Activated CD4-positive, alpha-beta memory T cell treated with anti-CD3 and anti-CD28 coated beads for 36 hours (primary cell): ENCODE results near the gene TIMP4. TPM values are rescaled to one million over a fixed set of nuclear protein-coding genes. Genes with fewer than 3 reads are reported as not detected.

Experiments
- CTCF ChIA-PET: fragments of 350-600 bp; sonication (Branson Sonifier 250); formaldehyde crosslinking; loops from one replicate; lab custom pipeline; 2021; ENCODE audit warnings: antibody characterized with exemption, inconsistent platforms; lab: Charles Lee
- POLR2A ChIA-PET: fragments of 350-600 bp; sonication (Branson Sonifier 250); formaldehyde crosslinking; loops from one replicate; lab custom pipeline; 2021; ENCODE audit warnings: antibody characterized with exemption; lab: Charles Lee
- DNase-seq: peaks from one replicate; pipeline ENCODE4 v3.0.0-alpha.2; 2020
- H3K27ac Mint-ChIP-seq: one replicate; pipeline ENCODE4 v1.8.0; 2021; ENCODE audit warnings: mixed read lengths
- H3K27me3 Mint-ChIP-seq: one replicate; pipeline ENCODE4 v1.8.0; 2021; ENCODE audit warnings: mixed read lengths
- H3K36me3 Mint-ChIP-seq: one replicate; pipeline ENCODE4 v1.8.0; 2021; ENCODE audit warnings: mixed read lengths
- H3K4me1 Mint-ChIP-seq: one replicate; pipeline ENCODE4 v1.8.0; 2021; ENCODE audit warnings: low read depth, mixed read lengths
- H3K4me3 Mint-ChIP-seq: one replicate; pipeline ENCODE4 v1.8.0; 2021; ENCODE audit warnings: mild to moderate bottlenecking, mixed read lengths
- H3K9me3 Mint-ChIP-seq: one replicate; pipeline ENCODE4 v1.8.0; 2021; ENCODE audit warnings: mixed read lengths
- intact Hi-C: fragments of 100-400 bp; cut with micrococcal nuclease; formaldehyde crosslinking; loops from one replicate; pipeline ENCODE4 v1.15.1; 2023
- total RNA-seq, 2 experiments: library from RNA; stranded (reverse); gene quantifications; one replicate each; pipeline ENCODE4 v1.2.3, GENCODE V29; 2021

TIMP4 gene
- total RNA-seq, 2 experiments from 2014 or later, result 0.36 to 0.50 TPM

DNA sequence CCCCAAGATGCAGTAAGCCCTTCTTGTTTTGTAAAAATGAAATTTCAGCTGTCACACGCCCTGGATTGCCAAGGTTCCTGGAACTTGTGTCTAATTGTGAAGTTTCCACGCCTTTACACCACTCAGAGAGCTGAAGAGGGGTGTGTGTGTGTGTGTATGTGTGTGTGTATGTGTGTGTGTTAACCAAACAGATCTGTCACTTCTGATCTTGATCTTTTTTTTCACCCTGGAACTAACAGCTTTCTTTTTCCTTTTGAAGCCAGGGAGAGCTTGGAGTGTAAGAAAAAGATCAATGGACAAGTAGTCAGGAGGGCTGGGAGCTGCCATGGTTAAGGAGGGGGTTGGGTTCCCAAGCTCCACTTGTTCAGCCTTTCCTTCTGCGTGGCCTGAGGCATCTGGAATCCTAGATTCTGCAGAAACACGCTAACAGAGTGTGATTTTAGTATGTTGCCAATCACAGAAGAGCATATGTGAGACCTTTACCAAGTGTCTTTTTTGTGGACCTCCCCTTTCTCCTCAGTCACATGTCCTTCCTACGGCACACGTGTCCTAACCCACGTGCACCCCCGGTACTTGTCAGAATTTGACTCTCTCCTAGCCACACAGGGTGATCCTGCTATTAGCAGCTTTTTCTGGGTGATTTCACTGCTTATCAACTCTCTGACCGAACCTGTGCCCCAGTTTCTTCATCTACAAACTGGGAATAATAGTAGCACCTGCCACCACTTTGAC lies 11.5 kb downstream of the TIMP4 start:
- intact Hi-C loops, result no loop called here
- no peak for DNase-seq
- no peaks in the 10 kb centered on the region for H3K36me3 Mint-ChIP-seq
- POLR2A ChIA-PET, result interaction anchor here (0.7 kb wide), 1 partner anchor 254 kb away, joined by 3 read pairs; no protein-coding TSS in a partner anchor
- no peak overlapping the region for H3K4me3 Mint-ChIP-seq
- H3K27ac Mint-ChIP-seq, result no peak overlapping the region
- CTCF ChIA-PET, result no interaction called here
- H3K27me3 Mint-ChIP-seq, result peaks cover 2% of the 10 kb centered on the region
- no peaks in the 10 kb centered on the region for H3K9me3 Mint-ChIP-seq
- H3K4me1 Mint-ChIP-seq, result no peaks in the 10 kb centered on the region

DNA sequence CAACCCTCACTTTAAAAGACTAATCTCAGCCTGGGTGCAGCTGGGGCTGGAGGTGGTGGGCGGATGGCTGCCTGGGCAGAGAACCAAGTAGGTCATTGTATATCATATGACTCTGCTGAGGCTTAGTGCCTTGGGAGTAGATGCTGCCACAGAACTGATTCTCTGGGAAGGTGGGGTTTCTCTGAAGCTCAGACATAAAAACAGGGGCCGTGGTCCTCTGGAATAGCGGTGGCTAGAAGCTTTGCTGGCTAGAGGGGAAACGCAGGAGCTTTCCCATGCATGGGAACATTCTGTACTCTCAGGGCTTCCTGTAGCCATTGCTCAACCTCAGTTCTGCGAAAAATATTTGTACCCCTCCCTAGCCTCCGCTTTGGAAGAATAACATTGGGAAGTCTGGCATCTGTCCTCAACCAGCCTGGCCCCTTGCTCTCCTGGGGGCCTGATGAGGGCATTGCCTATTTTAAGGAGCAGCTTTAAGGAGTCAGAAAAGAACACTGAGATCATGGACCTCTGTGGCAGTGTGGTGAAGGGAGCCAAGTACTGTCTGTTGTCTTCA lies 14.7 kb downstream of the TIMP4 start:
- H3K27ac Mint-ChIP-seq, result no peak overlapping the region
- H3K36me3 Mint-ChIP-seq, result no peaks in the 10 kb centered on the region
- intact Hi-C loops, result no loop called here
- DNase-seq, result no peak
- ChIA-PET POLR2A (no interaction called here), CTCF (interaction anchor here (0.8 to 1.3 kb wide), 3 partner anchors 9 to 33 kb away, joined by 3 to 5 read pairs (median 3); no protein-coding TSS in a partner anchor)
- peaks cover 2% of the 10 kb centered on the region for H3K27me3 Mint-ChIP-seq
- no peaks in the 10 kb centered on the region for H3K9me3 Mint-ChIP-seq
- H3K4me1 Mint-ChIP-seq, result no peaks in the 10 kb centered on the region
- no peak overlapping the region for H3K4me3 Mint-ChIP-seq

DNA sequence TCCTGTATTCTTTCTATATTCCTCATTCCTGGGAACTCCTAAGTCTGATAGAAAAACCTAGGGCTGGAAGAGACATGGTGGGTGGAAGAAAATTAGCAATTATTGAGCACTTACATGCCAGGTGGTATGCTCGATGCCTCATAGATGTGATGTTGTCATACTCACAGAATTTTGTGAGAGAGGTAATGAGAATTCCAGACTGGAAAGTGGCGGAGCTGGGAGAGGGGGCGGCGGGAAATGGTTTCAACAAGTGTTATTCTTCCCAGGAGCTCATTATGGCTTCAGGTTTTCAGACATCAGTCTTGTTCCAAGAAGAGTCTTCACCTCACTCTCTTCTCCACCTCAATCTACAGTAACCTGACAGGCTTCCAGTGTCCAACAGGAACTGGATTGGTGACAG lies 16.2 kb downstream of the TIMP4 start:
- no peaks in the 10 kb centered on the region for H3K27me3 Mint-ChIP-seq
- H3K4me3 Mint-ChIP-seq, result no peak overlapping the region
- CTCF ChIA-PET, result interaction anchor here (0.7 to 12.1 kb wide), 4 partner anchors 11 to 335 kb away, joined by 3 to 274 read pairs (median 4); no protein-coding TSS in a partner anchor
- H3K9me3 Mint-ChIP-seq, result no peaks in the 10 kb centered on the region
- no peaks in the 10 kb centered on the region for H3K4me1 Mint-ChIP-seq
- intact Hi-C loops, result no loop called here
- H3K27ac Mint-ChIP-seq, result no peak overlapping the region
- no peaks in the 10 kb centered on the region for H3K36me3 Mint-ChIP-seq
- POLR2A ChIA-PET, result no interaction called here
- DNase-seq, result no peak

DNA sequence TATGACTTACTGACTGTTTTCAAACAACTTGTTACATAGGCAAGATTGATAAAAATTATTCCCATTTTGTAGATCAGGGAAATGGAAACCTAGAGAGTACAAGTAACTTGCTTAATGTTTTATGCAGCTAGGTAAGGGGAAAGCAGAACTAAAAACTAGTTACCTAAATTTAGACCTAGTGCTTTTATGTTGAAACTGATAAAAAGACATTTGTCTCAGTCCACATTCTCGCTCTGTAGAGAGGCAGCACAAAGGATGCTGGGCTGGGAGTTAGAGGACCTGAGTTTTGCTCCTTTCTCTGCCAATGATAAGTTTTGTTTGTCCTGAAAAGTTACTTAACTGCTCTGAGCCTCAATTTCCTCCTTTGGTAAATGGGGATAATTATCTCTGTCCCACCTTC lies 17.4 kb downstream of the TIMP4 start:
- ChIA-PET CTCF (interaction anchor here (1.4 to 12.1 kb wide), 2 partner anchors 10 to 336 kb away, joined by 4 to 274 read pairs; no protein-coding TSS in a partner anchor), POLR2A (no interaction called here)
- Mint-ChIP-seq H3K27ac (no peak overlapping the region), H3K36me3 (no peaks in the 10 kb centered on the region), H3K4me3 (no peak overlapping the region), H3K4me1 (no peaks in the 10 kb centered on the region), H3K27me3 (no peaks in the 10 kb centered on the region), H3K9me3 (no peaks in the 10 kb centered on the region)
- DNase-seq, result no peak
- intact Hi-C loops, result no loop called here

DNA sequence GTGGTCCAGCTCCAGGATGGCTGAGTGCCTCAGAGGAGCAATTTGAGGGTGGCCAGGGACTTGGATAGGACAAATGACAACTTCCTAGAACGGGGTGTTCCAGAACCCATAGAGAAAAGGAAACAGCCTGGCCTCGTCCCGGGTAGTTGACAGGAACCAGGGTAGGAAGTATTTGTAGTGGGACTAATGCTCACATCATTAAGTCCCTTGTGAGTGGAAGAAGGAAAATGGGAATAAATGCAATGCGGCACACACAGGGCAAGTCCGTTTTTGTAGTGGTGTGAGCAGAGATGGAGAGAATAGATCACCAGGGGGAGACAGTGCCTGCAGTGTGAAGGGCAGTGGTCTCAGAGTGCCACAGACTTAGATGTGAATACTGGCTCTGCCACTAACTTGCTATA lies 19.6 kb downstream of the TIMP4 start:
- ChIA-PET CTCF (interaction anchor here (1.3 to 12.1 kb wide), 5 partner anchors 37 to 345 kb away, joined by 4 to 274 read pairs (median 19); partner anchors contain the start of gene TSEN2), POLR2A (no interaction called here)

DNA sequence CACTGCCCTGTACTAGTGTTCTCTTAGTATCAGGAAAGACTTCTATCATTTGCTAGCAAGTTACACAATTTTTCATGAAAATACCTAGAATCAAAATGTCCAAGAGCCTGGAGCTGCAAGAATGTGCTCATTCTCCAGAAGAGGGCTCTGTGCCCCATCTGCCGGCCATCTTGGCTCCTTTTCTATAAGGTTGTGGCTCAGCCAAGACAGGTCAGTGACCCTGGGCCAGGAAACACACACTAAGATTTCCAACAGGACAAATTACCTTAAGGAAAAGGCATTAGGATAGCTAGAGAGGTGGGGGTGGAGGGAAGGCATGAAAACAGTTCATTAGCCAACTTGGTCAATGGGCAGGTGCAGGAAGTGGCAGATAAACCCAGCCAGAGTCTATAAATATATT lies 20.7 kb downstream of the TIMP4 start:
- intact Hi-C loops, result loop anchor here (1.0 to 10.0 kb wide), 4 partner anchors 57 to 341 kb away; partner anchors contain the start of gene PPARG

More for the DNA sequence above, 19.6 kb downstream of the TIMP4 start:
- peak; percentile 48 for DNase-seq
- no peak overlapping the region for H3K4me3 Mint-ChIP-seq
- H3K4me1 Mint-ChIP-seq, result no peaks in the 10 kb centered on the region
- no peaks in the 10 kb centered on the region for H3K36me3 Mint-ChIP-seq
- no peaks in the 10 kb centered on the region for H3K9me3 Mint-ChIP-seq
- H3K27me3 Mint-ChIP-seq, result no peaks in the 10 kb centered on the region
- no peak overlapping the region for H3K27ac Mint-ChIP-seq
- intact Hi-C loops, result loop anchor here (1.0 to 10.0 kb wide), 4 partner anchors 37 to 206 kb away; partner anchors contain the start of gene PPARG

DNA sequence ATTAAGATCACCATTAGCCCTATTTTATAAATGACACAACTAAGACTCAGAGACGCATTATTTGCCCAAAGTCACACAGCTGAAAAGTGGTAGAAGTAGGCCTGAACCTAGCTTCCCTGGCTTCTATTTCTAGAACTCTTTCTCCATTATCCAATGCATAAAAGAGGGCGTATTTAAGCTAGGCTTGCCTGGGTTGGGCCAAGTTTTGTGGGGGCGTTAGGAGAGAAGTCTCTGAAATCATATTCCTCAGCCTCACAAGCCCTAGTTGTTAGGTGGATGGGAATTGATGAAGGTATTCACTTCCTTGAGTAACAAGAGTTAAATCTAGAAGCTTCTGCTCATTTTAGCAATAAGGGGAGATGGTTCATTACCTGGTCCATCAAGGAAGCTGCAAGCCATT lies 22.3 kb downstream of the TIMP4 start:
- H3K27me3 Mint-ChIP-seq, result peaks cover 10% of the 10 kb centered on the region
- no peak overlapping the region for H3K27ac Mint-ChIP-seq
- no peaks in the 10 kb centered on the region for H3K36me3 Mint-ChIP-seq
- ChIA-PET POLR2A (interaction anchor here (1.1 kb wide), 1 partner anchor 343 kb away, joined by 3 read pairs; no protein-coding TSS in a partner anchor), CTCF (interaction anchor here (0.9 to 12.1 kb wide), 10 partner anchors 17 to 348 kb away, joined by 3 to 274 read pairs (median 20); partner anchors contain the start of gene TSEN2)
- no peak overlapping the region for H3K4me3 Mint-ChIP-seq
- no peak for DNase-seq
- intact Hi-C loops, result loop anchor here (5.0 to 10.0 kb wide), 2 partner anchors 151 to 208 kb away; partner anchors contain the start of gene PPARG
- H3K9me3 Mint-ChIP-seq, result no peaks in the 10 kb centered on the region
- H3K4me1 Mint-ChIP-seq, result no peaks in the 10 kb centered on the region

More for the DNA sequence above, 20.7 kb downstream of the TIMP4 start:
- peak; percentile 46 for DNase-seq
- ChIA-PET POLR2A (no interaction called here), CTCF (interaction anchor here (1.2 to 12.1 kb wide), 5 partner anchors 39 to 346 kb away, joined by 3 to 274 read pairs (median 19); partner anchors contain the start of gene TSEN2)
- H3K4me3 Mint-ChIP-seq, result no peak overlapping the region
- no peaks in the 10 kb centered on the region for H3K36me3 Mint-ChIP-seq
- H3K9me3 Mint-ChIP-seq, result no peaks in the 10 kb centered on the region
- H3K4me1 Mint-ChIP-seq, result no peaks in the 10 kb centered on the region
- no peak overlapping the region for H3K27ac Mint-ChIP-seq
- H3K27me3 Mint-ChIP-seq, result no peaks in the 10 kb centered on the region

DNA sequence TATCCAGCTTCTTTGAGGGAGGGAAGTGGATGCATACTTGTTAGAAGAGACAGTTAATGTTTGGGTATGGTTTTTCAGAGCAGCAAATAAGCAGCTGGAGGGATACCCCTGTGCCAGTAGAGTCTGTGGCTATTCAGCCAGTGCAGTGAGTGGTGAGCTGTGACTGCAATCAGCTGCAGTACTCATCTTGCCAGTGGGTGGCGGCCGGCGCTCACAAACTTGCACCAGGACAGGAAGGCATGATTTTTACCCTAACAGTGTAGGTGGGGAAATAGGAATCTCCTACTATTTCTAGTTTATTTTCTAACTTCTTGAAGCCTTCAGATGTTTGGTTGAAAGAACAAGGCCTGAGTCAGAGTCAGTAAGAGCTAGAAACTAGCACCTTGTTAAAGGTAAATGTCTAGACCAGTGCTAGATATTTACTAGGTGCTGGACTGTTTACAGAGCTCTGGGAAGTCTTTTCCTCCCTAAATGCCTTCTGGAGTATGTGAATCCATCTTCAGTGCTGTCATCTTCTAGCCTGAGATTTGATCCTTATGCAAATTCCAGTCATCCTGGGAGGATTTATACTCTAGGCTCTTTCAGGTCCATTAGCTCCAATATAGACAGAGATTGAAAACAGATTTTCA lies 23.6 kb downstream of the TIMP4 start:
- H3K4me3 Mint-ChIP-seq, result no peak overlapping the region
- POLR2A ChIA-PET, result interaction anchor here (0.7 to 1.4 kb wide), 2 partner anchors 336 to 349 kb away, joined by 3 to 7 read pairs; partner anchors contain the start of gene TSEN2
- peaks cover 12% of the 10 kb centered on the region for H3K27me3 Mint-ChIP-seq
- H3K9me3 Mint-ChIP-seq, result no peaks in the 10 kb centered on the region
- peak; percentile 78 for DNase-seq
- H3K27ac Mint-ChIP-seq, result no peak overlapping the region
- CTCF ChIA-PET, result interaction anchor here (0.6 to 12.1 kb wide), 36 partner anchors 10 to 758 kb away, joined by 3 to 274 read pairs (median 4); partner anchors contain the start of gene TSEN2
- intact Hi-C loops, result loop anchor here (1.0 to 10.0 kb wide), 5 partner anchors 41 to 586 kb away; partner anchors contain the start of gene PPARG
- no peaks in the 10 kb centered on the region for H3K4me1 Mint-ChIP-seq
- H3K36me3 Mint-ChIP-seq, result no peaks in the 10 kb centered on the region

DNA sequence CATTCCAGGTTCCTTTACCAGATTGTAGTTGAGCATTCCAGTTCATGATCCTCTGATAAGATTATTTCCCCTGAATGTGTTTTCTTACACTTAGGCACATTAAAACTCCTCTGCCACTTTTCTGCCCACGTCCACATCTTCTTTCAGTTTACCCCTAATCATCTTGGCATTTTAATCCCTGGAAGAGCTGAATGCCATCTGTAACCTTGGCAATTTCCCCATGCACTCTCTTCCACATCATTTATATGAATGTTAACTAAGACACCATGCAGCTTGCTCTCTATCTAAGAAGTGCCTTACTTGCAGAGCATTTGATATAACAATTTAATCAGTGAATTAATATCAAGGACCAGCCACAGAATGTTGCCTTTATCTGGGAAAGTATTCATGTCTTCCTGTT lies 25.8 kb downstream of the TIMP4 start:
- intact Hi-C loops, result loop anchor here (10.0 kb wide), 1 partner anchor 212 kb away; no protein-coding TSS in a partner anchor
- ChIA-PET CTCF (interaction anchor here (0.6 to 12.1 kb wide), 4 partner anchors 43 to 345 kb away, joined by 3 to 274 read pairs (median 8); no protein-coding TSS in a partner anchor), POLR2A (no interaction called here)
- Mint-ChIP-seq H3K9me3 (no peaks in the 10 kb centered on the region), H3K4me3 (no peak overlapping the region), H3K27me3 (peaks cover 18% of the 10 kb centered on the region), H3K4me1 (no peaks in the 10 kb centered on the region), H3K36me3 (no peaks in the 10 kb centered on the region), H3K27ac (no peak overlapping the region)
- DNase-seq, result no peak

DNA sequence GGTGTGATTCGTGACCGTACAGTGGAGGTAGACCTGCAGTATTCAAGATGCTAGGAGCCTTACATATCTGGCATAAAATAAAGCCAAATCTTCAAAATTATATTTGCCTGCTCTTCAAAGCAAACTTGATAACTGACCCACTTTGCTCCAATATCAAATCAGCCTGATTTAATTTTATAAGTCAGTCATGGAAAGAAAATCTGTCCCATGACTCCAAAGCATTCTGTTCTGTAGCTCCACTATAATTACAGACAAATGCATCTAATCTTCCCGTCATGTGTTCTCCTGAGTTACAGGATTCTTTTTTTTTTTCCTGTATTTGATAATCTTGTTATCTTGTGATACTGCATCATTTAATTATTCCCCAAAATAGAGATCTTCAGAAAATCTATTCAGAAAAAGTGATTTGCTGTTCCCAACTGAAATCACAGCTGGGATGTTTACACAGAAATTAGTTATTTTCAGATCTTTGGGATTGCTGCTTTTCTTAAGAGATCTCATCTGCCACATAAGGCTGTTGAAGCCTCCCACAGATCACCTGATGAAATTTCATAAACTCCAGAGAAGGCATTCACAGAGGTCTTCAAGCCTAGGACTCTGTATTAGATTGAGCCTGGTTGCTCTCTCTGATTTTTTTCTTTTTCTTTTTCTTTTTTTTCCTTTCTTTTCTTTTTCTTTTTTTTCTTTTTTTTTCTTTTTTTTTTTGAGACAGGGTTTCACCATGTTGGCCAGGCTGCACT lies 27.2 kb downstream of the TIMP4 start:
- Mint-ChIP-seq H3K27me3 (peaks cover 18% of the 10 kb centered on the region), H3K36me3 (no peaks in the 10 kb centered on the region), H3K4me3 (no peak overlapping the region), H3K9me3 (no peaks in the 10 kb centered on the region), H3K27ac (no peak overlapping the region), H3K4me1 (no peaks in the 10 kb centered on the region)
- CTCF ChIA-PET, result interaction anchor here (1.4 to 12.1 kb wide), 5 partner anchors 11 to 346 kb away, joined by 3 to 274 read pairs (median 4); no protein-coding TSS in a partner anchor
- POLR2A ChIA-PET, result interaction anchor here (0.6 kb wide), 1 partner anchor 353 kb away, joined by 4 read pairs; no protein-coding TSS in a partner anchor
- no peak for DNase-seq
- intact Hi-C loops, result loop anchor here (10.0 kb wide), 1 partner anchor 213 kb away; no protein-coding TSS in a partner anchor

DNA sequence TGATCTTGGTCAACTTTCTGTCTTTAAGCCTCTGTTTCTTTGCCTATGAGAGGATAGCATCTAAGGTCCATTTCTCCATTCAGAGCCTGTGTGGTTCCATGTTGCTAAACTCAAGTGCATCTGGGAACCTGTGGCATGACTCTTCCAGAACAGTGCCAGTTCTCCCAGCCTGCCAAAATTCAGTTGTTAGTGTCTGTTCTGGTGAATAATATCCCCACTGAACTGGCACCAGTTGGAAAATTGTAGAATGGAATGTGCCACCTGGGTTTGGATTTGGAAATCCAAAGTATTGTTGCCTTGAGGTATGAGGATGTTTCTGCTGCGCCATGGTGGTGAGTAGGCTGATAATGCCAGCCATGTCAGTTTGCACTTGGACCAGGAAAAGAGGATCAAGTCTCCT lies 31.3 kb downstream of the TIMP4 start:
- Mint-ChIP-seq H3K9me3 (no peaks in the 10 kb centered on the region), H3K36me3 (no peaks in the 10 kb centered on the region), H3K27ac (no peak overlapping the region), H3K27me3 (peaks cover 19% of the 10 kb centered on the region), H3K4me1 (no peaks in the 10 kb centered on the region), H3K4me3 (no peak overlapping the region)
- CTCF ChIA-PET, result interaction anchor here (1.2 kb wide), 1 partner anchor 353 kb away, joined by 3 read pairs; no protein-coding TSS in a partner anchor
- POLR2A ChIA-PET, result no interaction called here
- intact Hi-C loops, result no loop called here
- no peak for DNase-seq
